HUES48 (cell line): ENCODE results near the gene AFAP1.

Source experiments
- H3K27ac ChIP-seq: one replicate; pipeline ENCODE4 v1.7.0; 2013; ENCODE audit warnings: low read depth, low read length, inconsistent platforms
- H3K27me3 ChIP-seq: 2 replicates; pipeline ENCODE4 v1.6.1; 2013; ENCODE audit warnings: mild to moderate bottlenecking, low read length; ENCODE audit not compliant: control insufficient read depth, insufficient read depth
- H3K36me3 ChIP-seq: 2 replicates; pipeline ENCODE4 v1.6.1; 2013; ENCODE audit warnings: low read length; ENCODE audit not compliant: control insufficient read depth, insufficient read depth
- H3K4me1 ChIP-seq: 2 replicates; pipeline ENCODE4 v1.6.1; 2013; ENCODE audit warnings: mild to moderate bottlenecking, low read length; ENCODE audit not compliant: control insufficient read depth, insufficient read depth
- H3K4me3 ChIP-seq: 2 replicates; pipeline ENCODE4 v1.5.1; 2013; ENCODE audit warnings: mild to moderate bottlenecking, low read depth, low read length
- H3K9ac ChIP-seq: 2 replicates; pipeline ENCODE4 v1.6.1; 2013; ENCODE audit warnings: mild to moderate bottlenecking, low read depth, low read length, moderate library complexity
- H3K9me3 ChIP-seq: 2 replicates; pipeline ENCODE4 v1.6.1; 2013; ENCODE audit warnings: low read length; ENCODE audit not compliant: control insufficient read depth, insufficient read depth

AFAP1 gene

GRCh38 chr4:7727749-7728148 lies 211.9 kb downstream of the AFAP1 start:
- H3K36me3 ChIP-seq: no peaks in the 10 kb centered on the region
- no peaks in the 10 kb centered on the region for H3K27me3 ChIP-seq
- H3K9ac ChIP-seq: no peak overlapping the region
- H3K4me3 ChIP-seq: no peak overlapping the region
- no peak overlapping the region for H3K27ac ChIP-seq
- no peaks in the 10 kb centered on the region for H3K4me1 ChIP-seq
- H3K9me3 ChIP-seq: no peaks in the 10 kb centered on the region

- Histone ChIP-seq H3K9me3 (no peaks in the 10 kb centered on the region), H3K4me3 (no peak overlapping the region), H3K36me3 (no peaks in the 10 kb centered on the region), H3K27ac (no peak overlapping the region), H3K4me1 (no peaks in the 10 kb centered on the region), H3K9ac (no peak overlapping the region), H3K27me3 (no peaks in the 10 kb centered on the region)
Measured at GRCh38 chr4:7726665-7727413, 212.8 kb downstream of the AFAP1 start.

GRCh38 chr4:7725951-7726350 lies 213.7 kb downstream of the AFAP1 start:
- H3K9me3 ChIP-seq: no peaks in the 10 kb centered on the region
- H3K4me3 ChIP-seq: no peak overlapping the region
- H3K4me1 ChIP-seq: no peaks in the 10 kb centered on the region
- H3K27me3 ChIP-seq: no peaks in the 10 kb centered on the region
- H3K36me3 ChIP-seq: no peaks in the 10 kb centered on the region
- no peak overlapping the region for H3K9ac ChIP-seq
- no peak overlapping the region for H3K27ac ChIP-seq

GRCh38 chr4:7723625-7724024 lies 216.0 kb downstream of the AFAP1 start:
- Histone ChIP-seq H3K9ac (no peak overlapping the region), H3K27ac (no peak overlapping the region), H3K4me1 (peaks cover 3% of the 10 kb centered on the region), H3K4me3 (no peak overlapping the region), H3K36me3 (no peaks in the 10 kb centered on the region), H3K9me3 (no peaks in the 10 kb centered on the region), H3K27me3 (peaks cover 9% of the 10 kb centered on the region)

GRCh38 chr4:7722766-7723387 lies 216.8 kb downstream of the AFAP1 start:
- H3K9me3 ChIP-seq: no peaks in the 10 kb centered on the region
- no peak overlapping the region for H3K4me3 ChIP-seq
- H3K27me3 ChIP-seq: peaks cover 11% of the 10 kb centered on the region
- H3K9ac ChIP-seq: no peak overlapping the region
- H3K27ac ChIP-seq: no peak overlapping the region
- no peaks in the 10 kb centered on the region for H3K36me3 ChIP-seq
- H3K4me1 ChIP-seq: peaks cover 11% of the 10 kb centered on the region

- H3K9ac ChIP-seq: no peak overlapping the region
- no peaks in the 10 kb centered on the region for H3K9me3 ChIP-seq
- H3K4me3 ChIP-seq: no peak overlapping the region
- H3K27ac ChIP-seq: no peak overlapping the region
- peaks cover 11% of the 10 kb centered on the region for H3K27me3 ChIP-seq
- H3K4me1 ChIP-seq: peaks cover 11% of the 10 kb centered on the region
- no peaks in the 10 kb centered on the region for H3K36me3 ChIP-seq
Measured at GRCh38 chr4:7721984-7722551, 217.6 kb downstream of the AFAP1 start.

GRCh38 chr4:7719354-7720174 lies 220.1 kb downstream of the AFAP1 start:
- Histone ChIP-seq H3K9me3 (no peaks in the 10 kb centered on the region), H3K36me3 (no peaks in the 10 kb centered on the region), H3K4me3 (no peak overlapping the region; the same call in 1 of the 2 replicates), H3K9ac (no peak overlapping the region), H3K27ac (no peak overlapping the region), H3K27me3 (peaks cover 11% of the 10 kb centered on the region), H3K4me1 (peaks cover 11% of the 10 kb centered on the region)

GRCh38 chr4:7717946-7718490 lies 221.6 kb downstream of the AFAP1 start:
- H3K4me3 ChIP-seq: no peak overlapping the region
- H3K9ac ChIP-seq: no peak overlapping the region
- H3K4me1 ChIP-seq: peaks cover 11% of the 10 kb centered on the region

GRCh38 chr4:7717161-7717560 lies 222.5 kb downstream of the AFAP1 start:
- no peak overlapping the region for H3K27ac ChIP-seq
- no peak overlapping the region for H3K9ac ChIP-seq
- no peak overlapping the region for H3K4me3 ChIP-seq
- peaks cover 11% of the 10 kb centered on the region for H3K27me3 ChIP-seq
- H3K9me3 ChIP-seq: no peaks in the 10 kb centered on the region
- H3K36me3 ChIP-seq: no peaks in the 10 kb centered on the region
- peaks cover 11% of the 10 kb centered on the region for H3K4me1 ChIP-seq

More at GRCh38 chr4:7717946-7718490, 221.6 kb downstream of the AFAP1 start:
- Histone ChIP-seq H3K27ac (no peak overlapping the region), H3K9me3 (no peaks in the 10 kb centered on the region), H3K27me3 (peaks cover 11% of the 10 kb centered on the region), H3K36me3 (no peaks in the 10 kb centered on the region)

- Histone ChIP-seq H3K4me1 (peaks cover 11% of the 10 kb centered on the region), H3K9me3 (no peaks in the 10 kb centered on the region), H3K36me3 (no peaks in the 10 kb centered on the region), H3K27me3 (peaks cover 11% of the 10 kb centered on the region), H3K4me3 (no peak overlapping the region), H3K9ac (no peak overlapping the region), H3K27ac (no peak overlapping the region)
Measured at GRCh38 chr4:7716010-7716721, 223.5 kb downstream of the AFAP1 start.
